GM19043 (cell line): ENCODE data around the gene TAS2R4.
"Not testable (repeated sequence)": the region's sequence is repeated elsewhere in the genome, so short reads cannot be mapped to it uniquely, and the experiment has no call there.

Experiments
- ATAC-seq: cut with Tn5 transposase; IDR thresholded peaks from one replicate; pipeline ENCODE4 v1.9.1; 2021; ENCODE audit warnings: low read depth; ENCODE audit not compliant: unreplicated experiment

Gene TAS2R4

GRCh38 chr7:141822432-141822831 lies 46.0 kb downstream of the TAS2R4 start:
- not testable (repeated sequence) for ATAC-seq
